ENCODE results near the gene PLXNA1.

Gene PLXNA1

DNA sequence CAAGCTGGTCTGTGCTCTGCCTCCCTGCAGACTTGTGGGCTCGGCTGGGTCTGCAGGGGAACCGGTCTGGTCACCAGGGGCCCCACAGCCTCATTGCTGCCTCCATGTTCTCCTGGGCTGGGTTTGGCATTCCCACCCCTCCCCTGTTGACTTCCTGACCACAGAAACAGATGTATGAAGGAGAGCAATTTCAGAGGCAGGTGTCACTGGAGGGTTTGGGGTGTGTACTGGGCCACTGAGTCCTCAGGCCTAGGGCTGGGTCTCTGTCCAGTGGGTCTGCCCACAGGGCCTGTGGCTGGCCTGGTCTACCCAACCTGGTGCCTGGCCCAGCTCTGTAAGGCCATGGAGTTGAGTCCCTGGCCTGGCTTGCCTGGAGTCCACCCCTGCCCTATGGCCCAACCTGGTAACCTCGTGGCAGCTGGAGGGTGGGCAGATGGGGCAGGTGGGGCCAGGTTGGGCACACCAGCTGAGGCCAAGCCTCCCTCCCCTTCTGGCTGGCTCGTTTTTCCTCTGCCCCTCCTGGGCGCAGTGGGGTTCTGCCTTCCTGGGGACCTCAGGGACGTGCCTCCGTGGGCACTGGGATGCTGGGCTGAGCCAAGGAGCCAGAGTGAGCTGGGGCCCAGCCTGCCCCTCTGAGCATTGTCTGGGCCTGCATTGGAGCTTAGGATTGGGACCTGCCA, 20.8 kb downstream of the PLXNA1 start:
- no peak for DNase-seq

DNA sequence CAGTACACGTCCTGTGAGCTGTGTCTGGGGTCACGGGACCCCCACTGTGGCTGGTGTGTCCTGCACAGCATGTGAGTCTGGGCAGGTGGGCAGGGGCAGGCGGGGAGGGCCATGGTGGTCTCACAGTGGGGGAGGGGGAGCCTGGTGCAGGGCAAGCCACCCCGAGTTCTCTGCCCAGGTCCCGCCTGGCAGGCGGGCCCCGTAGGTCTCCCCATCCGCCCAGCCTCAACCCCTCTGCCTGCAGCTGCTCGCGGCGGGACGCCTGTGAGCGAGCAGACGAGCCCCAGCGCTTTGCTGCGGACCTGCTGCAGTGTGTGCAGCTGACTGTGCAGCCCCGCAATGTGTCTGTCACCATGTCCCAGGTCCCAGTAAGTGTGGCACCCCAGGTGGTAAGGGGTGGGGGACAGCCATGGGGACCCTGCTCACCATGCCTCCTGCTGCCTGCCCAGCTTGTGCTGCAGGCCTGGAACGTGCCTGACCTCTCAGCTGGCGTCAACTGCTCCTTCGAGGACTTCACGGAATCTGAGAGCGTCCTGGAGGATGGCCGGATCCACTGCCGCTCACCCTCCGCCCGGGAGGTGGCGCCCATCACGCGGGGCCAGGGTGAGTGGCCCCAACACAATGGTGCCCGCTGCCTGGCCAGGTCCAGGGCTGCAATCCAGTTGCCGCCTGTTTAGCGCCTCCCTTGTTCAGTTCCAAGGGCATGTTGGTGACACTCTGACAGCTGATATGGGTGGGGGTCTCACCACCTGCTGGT, 21.9 kb downstream of the PLXNA1 start:
- DNase-seq, result no peak

- no peak for DNase-seq
Observed at GRCh38 chr3:127005864-127006500, 23.1 kb downstream of the PLXNA1 start.

DNA sequence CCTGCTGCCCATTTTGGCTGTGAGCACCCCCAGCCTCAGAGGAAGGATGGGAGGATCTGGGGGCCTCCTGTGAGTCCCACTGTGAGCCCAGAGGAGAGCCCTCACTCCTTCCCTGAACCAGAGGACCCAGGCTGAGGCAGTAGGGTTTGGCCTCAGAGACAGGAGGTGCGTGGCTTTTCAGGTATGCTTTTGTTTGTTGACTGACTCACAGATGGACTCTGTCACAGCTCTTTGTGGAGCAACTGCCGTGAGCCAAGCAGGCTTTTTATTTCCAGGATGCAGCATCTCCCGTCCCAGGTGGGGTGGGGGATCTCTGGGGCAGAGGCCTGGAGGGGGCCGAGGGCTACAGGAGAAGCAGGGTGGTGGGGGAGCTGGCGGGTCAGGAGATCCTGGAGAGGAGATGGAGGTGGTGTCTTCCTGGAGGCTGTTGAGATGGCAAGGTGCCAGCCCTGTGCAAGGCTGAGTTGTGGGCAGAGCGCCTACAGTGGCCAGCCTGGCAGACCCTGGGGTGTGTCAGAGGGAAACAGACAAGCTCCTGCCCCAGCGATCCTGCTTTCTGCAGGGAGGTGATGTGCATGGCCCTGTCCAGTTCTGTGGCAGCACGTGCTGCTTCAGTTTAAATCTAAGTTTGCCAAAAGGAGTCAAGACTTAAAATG, 24.0 kb downstream of the PLXNA1 start:
- DNase-seq, result no peak

DNA sequence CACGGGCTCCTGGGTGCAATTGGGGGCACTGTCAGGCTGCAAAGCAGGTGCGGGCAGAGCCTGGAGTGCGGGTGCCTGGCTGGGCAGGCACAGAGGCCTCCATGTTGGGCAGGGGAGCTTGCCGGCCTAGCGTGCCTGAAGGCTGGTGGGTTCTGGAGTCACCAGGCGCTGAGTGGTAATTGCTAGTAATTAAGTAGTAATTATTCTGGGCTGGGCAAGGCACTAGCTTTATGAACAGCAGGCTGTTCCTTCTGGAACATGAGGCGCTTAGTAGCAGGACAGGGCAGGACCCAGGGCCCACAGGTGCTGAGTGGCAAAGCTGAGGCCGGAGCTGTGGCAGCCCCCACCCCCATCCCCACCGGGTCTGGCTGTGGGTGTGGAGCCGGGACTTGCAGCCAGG, 25.3 kb downstream of the PLXNA1 start:
- no peak for DNase-seq

DNA sequence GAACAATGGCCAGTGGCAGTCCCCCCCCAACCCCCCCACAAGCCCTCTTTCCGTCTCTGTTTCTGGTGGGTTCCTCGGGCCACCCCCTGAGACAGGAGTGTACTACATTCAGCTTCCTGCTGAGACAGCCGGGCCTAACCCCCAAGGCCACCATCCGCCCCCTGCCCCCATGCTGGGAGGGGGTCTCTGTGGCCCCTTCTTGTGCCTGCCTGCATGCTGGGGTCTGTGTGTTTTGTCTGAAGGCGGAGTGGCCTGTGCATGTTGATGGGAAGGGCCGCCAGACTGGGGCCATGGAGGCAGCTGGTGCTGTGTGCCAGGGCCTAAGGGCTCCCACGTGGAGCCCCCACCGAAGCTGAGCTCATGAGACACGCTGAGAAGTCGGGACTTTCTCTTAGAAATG, 26.6 kb downstream of the PLXNA1 start:
- no peak for DNase-seq

GRCh38 chr3:127011270-127011992, 28.5 kb downstream of the PLXNA1 start:
- no peak for DNase-seq

GRCh38 chr3:127012091-127012490, 29.2 kb downstream of the PLXNA1 start:
- no peak for DNase-seq

DNA sequence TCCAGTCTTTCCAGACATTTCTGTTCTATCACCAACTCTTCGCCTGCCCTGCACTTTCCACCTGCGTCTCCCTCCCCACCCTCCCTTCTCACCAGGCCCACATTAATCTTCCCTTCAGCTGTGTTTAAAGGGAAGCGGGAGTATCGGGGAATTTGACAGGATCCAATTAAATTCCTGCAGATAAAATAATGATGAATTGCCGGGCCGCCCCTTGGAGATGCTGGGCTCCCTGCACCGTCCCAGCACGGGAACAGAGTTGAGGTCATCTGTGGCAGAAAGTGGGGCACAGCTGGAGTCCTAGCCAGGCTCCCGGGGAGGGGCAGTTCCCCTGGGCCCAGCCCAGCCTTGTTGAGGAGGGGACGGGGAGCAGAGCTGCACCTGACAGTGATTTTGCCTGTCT, 30.3 kb downstream of the PLXNA1 start:
- DNase-seq, result no peak

DNA sequence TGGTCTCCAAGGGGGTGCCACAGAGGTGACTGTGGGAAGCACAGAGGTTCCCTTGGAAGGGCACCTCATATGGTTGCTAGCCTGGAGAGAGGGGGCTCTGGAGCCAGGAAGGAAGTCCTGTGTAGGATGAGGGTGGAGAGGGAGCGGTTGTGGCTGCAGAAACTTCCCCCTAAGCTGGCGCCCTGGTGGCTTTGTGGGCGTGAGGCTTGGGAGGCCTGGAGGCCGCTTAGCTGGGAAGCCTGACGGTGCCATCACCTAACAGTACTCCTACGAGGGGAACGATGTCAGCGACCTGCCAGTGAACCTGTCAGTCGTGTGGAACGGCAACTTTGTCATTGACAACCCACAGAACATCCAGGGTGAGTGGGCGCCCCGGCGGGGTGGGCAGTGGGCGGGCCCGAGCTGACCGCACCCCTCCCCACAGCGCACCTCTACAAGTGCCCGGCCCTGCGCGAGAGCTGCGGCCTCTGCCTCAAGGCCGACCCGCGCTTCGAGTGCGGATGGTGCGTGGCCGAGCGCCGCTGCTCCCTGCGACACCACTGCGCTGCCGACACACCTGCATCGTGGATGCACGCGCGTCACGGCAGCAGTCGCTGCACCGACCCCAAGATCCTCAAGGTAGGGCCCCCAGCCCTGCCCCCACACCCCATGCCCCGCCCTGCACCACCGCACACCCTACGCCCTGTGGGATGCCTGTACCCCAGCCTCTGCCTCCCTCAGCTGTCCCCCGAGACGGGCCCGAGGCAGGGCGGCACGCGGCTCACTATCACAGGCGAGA, 31.0 kb downstream of the PLXNA1 start:
- DNase-seq, result no peak

GRCh38 chr3:127014536-127015281, 31.8 kb downstream of the PLXNA1 start:
- no peak for DNase-seq

- DNase-seq, result no peak
Observed at GRCh38 chr3:127015282-127016042, 32.5 kb downstream of the PLXNA1 start.

- no peak for DNase-seq
Observed at GRCh38 chr3:127016043-127016343, 33.1 kb downstream of the PLXNA1 start.

DNA sequence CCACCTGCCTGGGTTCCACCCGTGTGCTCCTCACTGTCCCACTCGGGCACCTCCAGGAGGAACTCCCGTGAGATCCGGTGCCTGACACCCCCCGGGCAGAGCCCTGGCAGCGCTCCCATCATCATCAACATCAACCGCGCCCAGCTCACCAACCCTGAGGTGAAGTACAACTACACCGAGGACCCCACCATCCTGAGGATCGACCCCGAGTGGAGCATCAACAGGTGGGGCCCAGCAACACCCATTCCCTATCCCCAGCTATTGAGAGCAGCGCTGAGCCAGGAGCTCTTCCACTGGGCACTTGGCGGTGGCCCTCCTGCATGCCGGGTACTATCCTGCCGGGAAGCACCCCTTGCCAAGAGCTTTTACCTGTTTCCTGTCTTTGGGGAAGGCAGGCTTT, 33.5 kb downstream of the PLXNA1 start:
- no peak for DNase-seq

- DNase-seq, result no peak
Observed at GRCh38 chr3:127017229-127017628, 34.3 kb downstream of the PLXNA1 start.

DNA sequence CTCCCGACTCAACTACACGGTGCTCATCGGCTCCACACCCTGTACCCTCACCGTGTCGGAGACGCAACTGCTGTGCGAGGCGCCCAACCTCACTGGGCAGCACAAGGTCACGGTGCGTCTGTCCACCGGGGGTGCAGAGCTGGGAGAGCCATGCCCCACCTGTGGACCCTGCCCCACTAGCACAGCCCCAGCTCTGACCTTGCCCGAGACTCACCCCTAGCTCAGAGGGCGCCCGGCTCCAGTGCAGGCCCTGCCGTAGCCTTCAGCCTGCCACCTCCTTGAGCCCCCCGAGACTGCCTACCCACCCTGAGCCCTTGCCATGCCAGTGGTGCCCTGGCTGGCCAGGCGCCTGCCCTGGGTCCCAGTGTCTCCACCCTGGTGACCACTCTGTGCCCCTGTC, 34.9 kb downstream of the PLXNA1 start:
- no peak for DNase-seq

GRCh38 chr3:127018306-127018828, 35.5 kb downstream of the PLXNA1 start:
- no peak for DNase-seq

DNA sequence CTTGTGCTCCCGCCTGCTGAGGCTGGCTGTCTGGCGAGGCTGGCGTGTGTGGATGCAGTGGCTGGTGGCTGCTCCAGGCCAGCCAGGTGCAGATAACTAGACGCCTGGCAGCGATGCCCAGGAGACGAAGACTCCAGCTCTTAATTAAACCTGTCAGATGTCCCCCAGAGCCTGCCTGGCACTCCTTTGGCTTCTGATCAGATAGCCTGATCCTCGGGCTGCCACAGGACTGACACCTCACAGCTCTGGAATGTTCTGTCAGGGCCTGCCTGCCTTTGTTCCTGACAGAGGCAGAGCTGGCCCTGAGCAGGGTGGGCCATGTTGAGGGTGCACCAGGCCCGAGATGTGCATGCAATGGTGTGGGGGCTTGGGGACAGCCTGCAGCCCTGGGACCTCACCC, 36.5 kb downstream of the PLXNA1 start:
- DNase-seq, result no peak

GRCh38 chr3:127020543-127020942, 37.6 kb downstream of the PLXNA1 start:
- DNase-seq, result no peak

- no peak for DNase-seq
Observed at GRCh38 chr3:127022849-127023248, 39.9 kb downstream of the PLXNA1 start.

GRCh38 chr3:127025456-127025855, 42.5 kb downstream of the PLXNA1 start:
- DNase-seq, result no peak
